Endodermal cell (in vitro differentiated cells): Measurements from ENCODE around the gene SF3B3. TPM values are rescaled to one million over a fixed set of nuclear protein-coding genes. Genes with fewer than 3 reads are reported as not detected.

Experiments
- DNase-seq: peaks from one replicate; pipeline ENCODE4 v3.0.0-alpha.2; 2017
- H3K27ac ChIP-seq: 2 replicates; pipeline ENCODE4 v1.5.1; 2013; ENCODE audit warnings: mild to moderate bottlenecking, low read depth, low read length, moderate library complexity
- H3K27me3 ChIP-seq: 2 replicates; pipeline ENCODE4 v1.6.1; 2013; ENCODE audit warnings: mild to moderate bottlenecking, low read length, moderate library complexity; ENCODE audit not compliant: insufficient read depth, control insufficient read depth, poor library complexity, severe bottlenecking
- H3K36me3 ChIP-seq: 2 replicates; pipeline ENCODE4 v1.7.0; 2013; ENCODE audit warnings: mild to moderate bottlenecking, low read length, moderate library complexity; ENCODE audit not compliant: control insufficient read depth, insufficient read depth
- H3K4me1 ChIP-seq: one replicate; pipeline ENCODE4 v1.7.0; 2013; ENCODE audit warnings: low read length; ENCODE audit not compliant: control insufficient read depth, insufficient read depth
- H3K4me3 ChIP-seq: 2 replicates; pipeline ENCODE4 v1.5.1; 2013; ENCODE audit warnings: mild to moderate bottlenecking, low read length, moderate library complexity
- H3K9ac ChIP-seq: 2 replicates; pipeline ENCODE4 v1.6.1; 2013; ENCODE audit warnings: mild to moderate bottlenecking, low read length, moderate library complexity; ENCODE audit not compliant: poor library complexity, severe bottlenecking; ENCODE audit errors: extremely low read depth
- H3K9me3 ChIP-seq: 2 replicates; pipeline ENCODE4 v1.6.1; 2013; ENCODE audit warnings: mild to moderate bottlenecking, low read length, moderate library complexity; ENCODE audit not compliant: control insufficient read depth
- H3K27ac Mint-ChIP-seq: 2 replicates; pipeline ENCODE4 v1.8.0; 2020; ENCODE audit warnings: mixed read lengths
- H3K27me3 Mint-ChIP-seq: 2 replicates; pipeline ENCODE4 v1.8.0; 2021; ENCODE audit warnings: mild to moderate bottlenecking, mixed read lengths; ENCODE audit not compliant: insufficient read depth
- H3K36me3 Mint-ChIP-seq: 2 replicates; pipeline ENCODE4 v1.8.0; 2020; ENCODE audit warnings: low read depth, mixed read lengths
- H3K4me1 Mint-ChIP-seq: 2 replicates; pipeline ENCODE4 v1.8.0; 2020; ENCODE audit warnings: mixed read lengths
- H3K4me3 Mint-ChIP-seq: 2 replicates; pipeline ENCODE4 v1.8.0; 2020; ENCODE audit warnings: mild to moderate bottlenecking, moderate library complexity, mixed read lengths
- H3K9me3 Mint-ChIP-seq: 2 replicates; pipeline ENCODE4 v1.8.0; 2020; ENCODE audit warnings: mild to moderate bottlenecking, mixed read lengths
- WGBS, 2 experiments: methylation state at CpG; one replicate each; pipeline versions ENCODE4 v1.1.5 to v1.1.7; 2013; ENCODE audit warnings: missing lambda C conversion rate in 2 of 2, mixed read lengths in 1 of 2; ENCODE audit not compliant: insufficient coverage in 1 of 2, insufficient read length in 1 of 2; 5-methylcytosine and 5-hydroxymethylcytosine counted together
- total RNA-seq, 2 donors: library from RNA; stranded (reverse); fragmentation: NEBNext Ultra II Directional in 1 of 2; extraction: Animal tissue kit (Norgen Biotek cat#: 25700) in 1 of 2; gene quantifications; 2 replicates in 1 of 2; 3 replicates in 1 of 2; pipeline ENCODE4 v1.2.1, GENCODE V29; 2021
- TF ChIP-seq, protein P1 (sequence below): fragments of 200-600 bp; sonication (generic); conservative IDR thresholded peaks from 2 replicates; pipeline ENCODE4 v1.5.0; 2021; ENCODE audit warnings: antibody characterized with exemption, mild to moderate bottlenecking

Gene SF3B3
- total RNA-seq, 2 donors from 2014 or later, result 479 to 484 TPM

- Histone ChIP-seq H3K9ac (no peak overlapping the region), H3K4me1 (no peaks in the 10 kb centered on the region), H3K4me3 (no peak overlapping the region), H3K36me3 (peaks cover 67% of the 10 kb centered on the region), H3K27me3 (no peaks in the 10 kb centered on the region), H3K27ac (no peak overlapping the region), H3K9me3 (no peaks in the 10 kb centered on the region)
- TF ChIP-seq, protein P1, sequence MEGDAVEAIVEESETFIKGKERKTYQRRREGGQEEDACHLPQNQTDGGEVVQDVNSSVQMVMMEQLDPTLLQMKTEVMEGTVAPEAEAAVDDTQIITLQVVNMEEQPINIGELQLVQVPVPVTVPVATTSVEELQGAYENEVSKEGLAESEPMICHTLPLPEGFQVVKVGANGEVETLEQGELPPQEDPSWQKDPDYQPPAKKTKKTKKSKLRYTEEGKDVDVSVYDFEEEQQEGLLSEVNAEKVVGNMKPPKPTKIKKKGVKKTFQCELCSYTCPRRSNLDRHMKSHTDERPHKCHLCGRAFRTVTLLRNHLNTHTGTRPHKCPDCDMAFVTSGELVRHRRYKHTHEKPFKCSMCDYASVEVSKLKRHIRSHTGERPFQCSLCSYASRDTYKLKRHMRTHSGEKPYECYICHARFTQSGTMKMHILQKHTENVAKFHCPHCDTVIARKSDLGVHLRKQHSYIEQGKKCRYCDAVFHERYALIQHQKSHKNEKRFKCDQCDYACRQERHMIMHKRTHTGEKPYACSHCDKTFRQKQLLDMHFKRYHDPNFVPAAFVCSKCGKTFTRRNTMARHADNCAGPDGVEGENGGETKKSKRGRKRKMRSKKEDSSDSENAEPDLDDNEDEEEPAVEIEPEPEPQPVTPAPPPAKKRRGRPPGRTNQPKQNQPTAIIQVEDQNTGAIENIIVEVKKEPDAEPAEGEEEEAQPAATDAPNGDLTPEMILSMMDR, result peak; percentile 28
- no peak for DNase-seq
- no peaks in the 10 kb centered on the region for H3K9me3 Mint-ChIP-seq
- peaks cover 48% of the 10 kb centered on the region for H3K36me3 Mint-ChIP-seq
- H3K27me3 Mint-ChIP-seq, result no peaks in the 10 kb centered on the region
- H3K4me1 Mint-ChIP-seq, result no peaks in the 10 kb centered on the region
- H3K4me3 Mint-ChIP-seq, result no peak overlapping the region
- 90 to 96% methylated on average over 5 of the region's 5 CpGs for WGBS, 2 experiments
- H3K27ac Mint-ChIP-seq, result peak overlapping the region; percentile 18
Measured at GRCh38 chr16:70508752-70509151, 14.9 kb upstream of the SF3B3 start.

GRCh38 chr16:70510216-70510615 lies 13.4 kb upstream of the SF3B3 start:
- WGBS, 2 experiments, result 93 to 96% methylated on average over 3 of the region's 3 CpGs
- H3K27me3 Mint-ChIP-seq, result no peaks in the 10 kb centered on the region
- H3K36me3 Mint-ChIP-seq, result peaks cover 47% of the 10 kb centered on the region
- DNase-seq, result no peak
- Histone ChIP-seq H3K4me1 (no peaks in the 10 kb centered on the region), H3K9ac (no peak overlapping the region), H3K9me3 (no peaks in the 10 kb centered on the region), H3K27me3 (no peaks in the 10 kb centered on the region), H3K27ac (no peak overlapping the region), H3K4me3 (no peak overlapping the region), H3K36me3 (peaks cover 66% of the 10 kb centered on the region)
- TF ChIP-seq, protein P1, result no peak
- no peaks in the 10 kb centered on the region for H3K9me3 Mint-ChIP-seq
- no peak overlapping the region for H3K27ac Mint-ChIP-seq
- no peak overlapping the region for H3K4me3 Mint-ChIP-seq
- no peaks in the 10 kb centered on the region for H3K4me1 Mint-ChIP-seq

DNA sequence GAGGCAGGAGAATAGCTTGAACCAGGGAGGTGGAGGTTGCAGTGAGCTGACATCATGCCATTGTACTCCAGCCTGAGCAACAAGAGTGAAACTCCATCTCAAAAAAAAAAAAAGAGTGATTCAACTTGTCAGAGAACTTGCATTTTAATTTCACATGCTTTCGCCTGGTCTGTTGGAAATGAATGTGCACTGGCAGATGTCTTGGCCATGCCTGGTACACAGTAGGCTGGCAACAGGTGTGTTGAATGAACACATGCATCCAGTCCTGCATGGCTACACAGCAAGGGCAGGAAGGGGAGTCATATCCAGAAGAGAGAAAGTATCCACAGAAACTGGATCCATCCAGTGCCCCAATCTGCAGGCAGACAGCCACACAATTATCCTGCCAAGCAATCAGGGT lies 11.8 kb upstream of the SF3B3 start:
- Histone ChIP-seq H3K9ac (no peak overlapping the region), H3K36me3 (peaks cover 76% of the 10 kb centered on the region), H3K4me3 (no peak overlapping the region), H3K9me3 (no peaks in the 10 kb centered on the region), H3K27ac (no peak overlapping the region), H3K27me3 (no peaks in the 10 kb centered on the region), H3K4me1 (no peaks in the 10 kb centered on the region)
- H3K4me3 Mint-ChIP-seq, result no peak overlapping the region
- H3K27me3 Mint-ChIP-seq, result no peaks in the 10 kb centered on the region
- no peak overlapping the region for H3K27ac Mint-ChIP-seq
- H3K4me1 Mint-ChIP-seq, result no peaks in the 10 kb centered on the region
- H3K9me3 Mint-ChIP-seq, result no peaks in the 10 kb centered on the region
- WGBS, 2 experiments, result 98 to 100% methylated on average over 1 of the region's 1 CpG
- peaks cover 52% of the 10 kb centered on the region for H3K36me3 Mint-ChIP-seq
- TF ChIP-seq, protein P1, result no peak
- no peak for DNase-seq
